ENCODE measurements around the gene CES5A. TPM values are rescaled to one million over a fixed set of nuclear protein-coding genes. Genes with fewer than 3 reads are reported as not detected.

The CES5A gene
- total and polyA plus RNA-seq, 2 experiments from 2014 or later: not detected

DNA sequence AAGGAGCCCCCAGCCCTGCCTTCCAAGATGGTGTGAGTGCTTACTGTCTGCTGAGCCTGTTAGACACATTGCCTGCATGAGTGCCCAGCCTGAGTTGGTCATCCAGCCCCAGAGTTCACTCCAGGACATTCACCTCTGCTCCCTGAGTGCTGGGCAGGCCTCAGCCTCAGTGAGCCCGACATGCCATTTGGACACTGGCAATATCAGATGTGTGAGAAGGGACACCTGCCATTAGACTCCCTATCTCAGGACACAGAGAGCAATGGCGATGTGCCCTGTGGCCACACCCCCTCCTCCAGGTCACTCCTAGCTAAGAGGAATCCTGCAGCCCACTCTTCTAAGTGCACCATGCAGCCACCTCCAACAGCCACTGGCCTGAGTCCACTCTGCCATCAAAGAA lies 34.7 kb upstream of the CES5A start:
- no peak overlapping the region for H2AFZ ChIP-seq
- no peak for TF ChIP-seq EZH2 (IDR thresholded peaks at IDR 0.05; ENCODE audit: insufficient read depth, poor library complexity, severe bottlenecking)
- no peak for TF ChIP-seq EZH2phosphoT487 (IDR thresholded peaks at IDR 0.05; ENCODE audit: insufficient read depth, low read depth)
- H3K79me2 ChIP-seq (ENCODE audit: insufficient read depth): no peaks in the 10 kb centered on the region
- no peaks in the 10 kb centered on the region for H3K4me1 ChIP-seq (ENCODE audit: insufficient read depth)
- no peaks in the 10 kb centered on the region for H3K9me3 ChIP-seq (ENCODE audit: low read depth)
- H3K4me3 ChIP-seq: no peak overlapping the region
- H3K27me3 ChIP-seq (replicated peaks; ENCODE audit: insufficient read depth): no peaks in the 10 kb centered on the region
- no peak overlapping the region for H3K4me2 ChIP-seq (ENCODE audit: unreplicated experiment)
- no peak overlapping the region for H3K9ac ChIP-seq
- no peak for DNase-seq
- no peaks in the 10 kb centered on the region for H3K36me3 ChIP-seq (ENCODE audit: low read depth)
- no peak overlapping the region for H3K27ac ChIP-seq
- H4K20me1 ChIP-seq (ENCODE audit: insufficient read depth): no peaks in the 10 kb centered on the region
- in situ Hi-C loops (cut with MboI): no loop called here
- no peaks in the 10 kb centered on the region for H3F3A ChIP-seq (ENCODE audit: insufficient read depth)
- WGBS, 2 experiments (ENCODE audit: low coverage in 1 of 2, low lambda C conversion rate in 2 of 2, missing lambda C conversion rate in 2 of 2): 16 to 18% methylated on average over 2 of the region's 2 CpGs
- H3K9me2 ChIP-seq (ENCODE audit: insufficient read depth): no peaks in the 10 kb centered on the region

DNA sequence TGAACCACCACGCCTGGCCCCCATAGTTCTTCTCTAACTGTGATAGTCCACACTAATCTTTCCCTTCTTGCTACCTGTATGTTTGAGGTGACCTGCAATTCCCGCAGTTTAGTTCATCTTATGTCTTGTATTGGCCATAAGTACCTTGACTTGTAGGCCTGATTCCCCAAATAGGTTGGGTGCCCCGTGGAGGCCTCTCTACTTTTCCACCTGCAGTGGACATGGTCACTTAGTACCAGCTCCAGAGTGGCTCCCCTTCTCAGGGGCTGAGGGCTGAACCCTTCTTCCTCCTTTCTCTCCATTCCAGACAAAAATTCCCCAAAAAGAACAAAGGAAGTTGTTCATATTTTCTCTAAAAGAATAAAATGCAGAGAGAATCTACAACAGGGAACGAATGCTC lies 33.5 kb upstream of the CES5A start:
- no peak overlapping the region for H2AFZ ChIP-seq
- no peak for TF ChIP-seq EZH2phosphoT487 (IDR thresholded peaks at IDR 0.05; ENCODE audit: insufficient read depth, low read depth)
- TF ChIP-seq EZH2 (IDR thresholded peaks at IDR 0.05; ENCODE audit: insufficient read depth, poor library complexity, severe bottlenecking): no peak
- no peak overlapping the region for H3K9ac ChIP-seq
- no peak for DNase-seq
- no peaks in the 10 kb centered on the region for H3F3A ChIP-seq (ENCODE audit: insufficient read depth)
- H3K27ac ChIP-seq: no peak overlapping the region
- no peaks in the 10 kb centered on the region for H3K9me2 ChIP-seq (ENCODE audit: insufficient read depth)
- 30 to 31% methylated on average over 4 of the region's 4 CpGs for WGBS, 2 experiments (ENCODE audit: low coverage in 1 of 2, low lambda C conversion rate in 2 of 2, missing lambda C conversion rate in 2 of 2)
- H3K4me2 ChIP-seq (ENCODE audit: unreplicated experiment): no peak overlapping the region
- H4K20me1 ChIP-seq (ENCODE audit: insufficient read depth): no peaks in the 10 kb centered on the region
- H3K36me3 ChIP-seq (ENCODE audit: low read depth): no peaks in the 10 kb centered on the region
- no peaks in the 10 kb centered on the region for H3K27me3 ChIP-seq (replicated peaks; ENCODE audit: insufficient read depth)
- H3K4me3 ChIP-seq: no peak overlapping the region
- H3K4me1 ChIP-seq (ENCODE audit: insufficient read depth): no peaks in the 10 kb centered on the region
- H3K9me3 ChIP-seq (ENCODE audit: low read depth): no peaks in the 10 kb centered on the region
- H3K79me2 ChIP-seq (ENCODE audit: insufficient read depth): no peaks in the 10 kb centered on the region
- in situ Hi-C loops (cut with MboI): no loop called here

DNA sequence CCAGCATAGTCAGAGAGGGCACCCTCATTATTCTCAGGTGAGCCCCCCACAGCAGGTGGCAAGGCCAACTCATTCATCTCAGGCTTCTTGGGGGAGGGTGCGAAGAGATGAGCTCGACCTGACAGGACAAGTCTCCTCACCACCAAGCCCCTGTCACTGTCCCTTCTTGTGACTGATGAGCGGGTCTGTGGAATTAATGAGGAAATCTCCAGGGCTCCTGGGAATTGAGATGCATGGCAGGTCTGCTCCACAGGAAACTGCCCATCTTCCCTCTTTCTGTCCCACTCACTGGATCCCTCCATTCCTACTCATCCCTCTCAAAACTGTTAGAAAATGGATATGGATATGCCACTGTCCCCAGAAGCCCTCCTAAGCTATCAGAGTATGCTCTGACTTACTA lies 32.5 kb upstream of the CES5A start:
- H3K4me3 ChIP-seq: no peak overlapping the region
- no peaks in the 10 kb centered on the region for H3F3A ChIP-seq (ENCODE audit: insufficient read depth)
- 49 to 60% methylated on average over 3 of the region's 3 CpGs for WGBS, 2 experiments (ENCODE audit: low coverage in 1 of 2, low lambda C conversion rate in 2 of 2, missing lambda C conversion rate in 2 of 2)
- no peak overlapping the region for H2AFZ ChIP-seq
- H3K27ac ChIP-seq: no peak overlapping the region
- no peaks in the 10 kb centered on the region for H3K4me1 ChIP-seq (ENCODE audit: insufficient read depth)
- no peak overlapping the region for H3K4me2 ChIP-seq (ENCODE audit: unreplicated experiment)
- in situ Hi-C loops (cut with MboI): no loop called here
- no peak overlapping the region for H3K9ac ChIP-seq
- H3K79me2 ChIP-seq (ENCODE audit: insufficient read depth): no peaks in the 10 kb centered on the region
- no peaks in the 10 kb centered on the region for H3K9me3 ChIP-seq (ENCODE audit: low read depth)
- DNase-seq: no peak
- no peak for TF ChIP-seq EZH2phosphoT487 (IDR thresholded peaks at IDR 0.05; ENCODE audit: insufficient read depth, low read depth)
- no peak for TF ChIP-seq EZH2 (IDR thresholded peaks at IDR 0.05; ENCODE audit: insufficient read depth, poor library complexity, severe bottlenecking)
- H3K9me2 ChIP-seq (ENCODE audit: insufficient read depth): no peaks in the 10 kb centered on the region
- H3K36me3 ChIP-seq (ENCODE audit: low read depth): no peaks in the 10 kb centered on the region
- H3K27me3 ChIP-seq (replicated peaks; ENCODE audit: insufficient read depth): no peaks in the 10 kb centered on the region
- H4K20me1 ChIP-seq (ENCODE audit: insufficient read depth): no peaks in the 10 kb centered on the region

DNA sequence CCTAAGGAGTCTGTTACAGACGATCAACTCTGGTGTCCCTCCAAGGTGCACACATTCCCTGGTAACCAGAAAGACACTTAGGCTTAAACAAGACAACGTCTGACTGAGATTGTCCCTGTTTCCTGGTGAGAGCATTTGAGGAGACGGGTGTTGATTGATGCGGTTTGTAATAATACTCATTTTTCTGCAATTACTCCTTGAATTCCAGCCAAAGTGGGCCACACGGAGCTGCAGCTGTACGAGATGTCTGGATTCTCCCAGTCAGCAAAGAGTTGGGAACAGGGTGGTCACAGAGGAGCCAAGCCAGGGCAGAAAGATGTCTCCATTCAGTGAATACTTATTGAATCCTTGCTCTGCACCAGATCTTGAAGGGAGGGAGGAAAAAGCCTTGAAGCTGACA lies 30.9 kb upstream of the CES5A start:
- 2 to 9% methylated on average over 6 of the region's 6 CpGs for whole genome bisulfite sequencing, 2 experiments (ENCODE audit: low coverage in 1 of 2, low lambda C conversion rate in 2 of 2, missing lambda C conversion rate in 2 of 2)

DNA sequence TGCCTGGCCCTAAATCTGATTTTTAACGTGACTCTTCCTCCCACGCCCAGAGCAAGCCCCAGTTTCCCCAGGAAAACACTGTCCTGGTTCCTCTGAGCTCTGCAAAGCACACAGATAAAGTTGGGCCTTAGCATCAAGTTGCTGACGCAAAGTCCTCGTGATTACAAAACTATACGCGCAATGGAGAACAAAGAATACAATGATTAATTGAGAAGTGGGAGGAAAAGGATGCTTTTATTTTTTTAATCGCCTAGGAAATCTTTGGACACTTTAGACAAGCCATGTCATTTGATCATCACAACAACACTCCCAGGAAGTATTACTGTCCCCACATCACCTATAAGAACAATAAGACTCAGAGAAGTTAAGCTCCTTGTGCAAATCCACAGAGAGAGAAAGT lies 30.5 kb upstream of the CES5A start:
- Histone ChIP-seq H2AFZ (no peak overlapping the region), H3K9me2 (ENCODE audit: insufficient read depth) (no peaks in the 10 kb centered on the region), H3K4me3 (no peak overlapping the region), H3K9me3 (ENCODE audit: low read depth) (no peaks in the 10 kb centered on the region), H3K4me1 (ENCODE audit: insufficient read depth) (no peaks in the 10 kb centered on the region), H4K20me1 (ENCODE audit: insufficient read depth) (no peaks in the 10 kb centered on the region), H3K27ac (no peak overlapping the region), H3K79me2 (ENCODE audit: insufficient read depth) (no peaks in the 10 kb centered on the region), H3K4me2 (ENCODE audit: unreplicated experiment) (no peak overlapping the region), H3K27me3 (replicated peaks; ENCODE audit: insufficient read depth) (no peaks in the 10 kb centered on the region), H3K9ac (no peak overlapping the region), H3K36me3 (ENCODE audit: low read depth) (no peaks in the 10 kb centered on the region), H3F3A (ENCODE audit: insufficient read depth) (no peaks in the 10 kb centered on the region)
- 54 to 57% methylated on average over 7 of the region's 7 CpGs for WGBS, 2 experiments (ENCODE audit: low coverage in 1 of 2, low lambda C conversion rate in 2 of 2, missing lambda C conversion rate in 2 of 2)
- no peak for DNase-seq
- in situ Hi-C loops (cut with MboI): no loop called here
- no peak for TF ChIP-seq EZH2phosphoT487 (IDR thresholded peaks at IDR 0.05; ENCODE audit: insufficient read depth, low read depth)
- no peak for TF ChIP-seq EZH2 (IDR thresholded peaks at IDR 0.05; ENCODE audit: insufficient read depth, poor library complexity, severe bottlenecking)

More for the DNA sequence above, 30.9 kb upstream of the CES5A start:
- DNase-seq: no peak
- H3K9me2 ChIP-seq (ENCODE audit: insufficient read depth): no peaks in the 10 kb centered on the region
- in situ Hi-C loops (cut with MboI): no loop called here
- TF ChIP-seq EZH2 (IDR thresholded peaks at IDR 0.05; ENCODE audit: insufficient read depth, poor library complexity, severe bottlenecking): no peak
- TF ChIP-seq EZH2phosphoT487 (IDR thresholded peaks at IDR 0.05; ENCODE audit: insufficient read depth, low read depth): no peak
- no peaks in the 10 kb centered on the region for H3K27me3 ChIP-seq (replicated peaks; ENCODE audit: insufficient read depth)
- no peak overlapping the region for H3K9ac ChIP-seq
- H3K9me3 ChIP-seq (ENCODE audit: low read depth): no peaks in the 10 kb centered on the region
- H3K79me2 ChIP-seq (ENCODE audit: insufficient read depth): no peaks in the 10 kb centered on the region
- H4K20me1 ChIP-seq (ENCODE audit: insufficient read depth): no peaks in the 10 kb centered on the region
- no peaks in the 10 kb centered on the region for H3F3A ChIP-seq (ENCODE audit: insufficient read depth)
- no peaks in the 10 kb centered on the region for H3K4me1 ChIP-seq (ENCODE audit: insufficient read depth)
- no peak overlapping the region for H3K4me3 ChIP-seq
- H3K4me2 ChIP-seq (ENCODE audit: unreplicated experiment): no peak overlapping the region
- no peak overlapping the region for H2AFZ ChIP-seq
- H3K36me3 ChIP-seq (ENCODE audit: low read depth): no peaks in the 10 kb centered on the region
- no peak overlapping the region for H3K27ac ChIP-seq
